Testis (tissue), 2 donors: Measurements from ENCODE around the gene FSTL4.

ENCODE experiments used
- CTCF ChIP-seq, 3 experiments: fragments of 450-650 bp in 2 of 3; fragments of 200-600 bp in 1 of 3; sonication (generic) in 1 of 3; IDR thresholded peaks; one replicate each; pipeline ENCODE4 v1.5.1; 2016 to 2019; ENCODE audit warnings: antibody characterized with exemption in 3 of 3, mild to moderate bottlenecking in 2 of 3, moderate library complexity in 1 of 3
- POLR2A ChIP-seq: fragments of 450-650 bp; IDR thresholded peaks from one replicate; pipeline ENCODE4 v1.6.1; 2017; ENCODE audit warnings: antibody characterized with exemption, mild to moderate bottlenecking, moderate library complexity

- TF ChIP-seq CTCF (IDR thresholded peaks at IDR 0.05), result no peak
- TF ChIP-seq POLR2A, result no peak
Observed at GRCh38 chr5:133314086-133314485, 298.3 kb downstream of the FSTL4 start.
